Measurements from ENCODE around the gene GCLC. TPM values are rescaled to one million over a fixed set of nuclear protein-coding genes. Genes with fewer than 3 reads are reported as not detected.
A peak's percentile ranks its signal among the peaks of the same experiment; 100 is the strongest.

Gene GCLC
- total RNA-seq, 1 experiment from 2014 or later: 4.9 TPM

DNA sequence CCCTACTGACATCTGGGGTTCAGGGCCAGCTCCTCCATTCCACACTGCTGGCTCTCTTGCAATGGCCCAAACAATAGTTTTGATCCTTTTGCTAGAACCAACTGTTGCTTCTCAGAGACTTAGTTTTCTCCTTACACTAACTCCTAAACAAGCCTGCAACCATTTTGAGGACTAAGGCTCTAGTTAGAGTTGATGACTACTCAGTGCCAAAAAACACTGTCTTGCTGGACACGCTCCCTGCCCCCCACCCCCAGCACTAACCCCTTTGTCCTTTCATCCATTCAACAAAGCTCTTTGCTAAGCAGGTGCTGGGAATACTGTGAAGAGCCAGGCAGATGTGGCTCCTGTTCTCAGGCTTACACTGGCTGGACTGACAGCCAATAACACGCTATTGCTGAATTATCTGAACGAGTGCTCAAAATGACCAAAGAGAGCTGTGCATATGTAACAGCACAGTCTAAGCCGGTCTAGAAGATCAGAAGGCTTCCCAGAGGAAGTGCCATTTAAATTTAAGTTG lies 17.6 kb downstream of the GCLC start:
- no peak for DNase-seq (ENCODE audit: low read depth)

DNA sequence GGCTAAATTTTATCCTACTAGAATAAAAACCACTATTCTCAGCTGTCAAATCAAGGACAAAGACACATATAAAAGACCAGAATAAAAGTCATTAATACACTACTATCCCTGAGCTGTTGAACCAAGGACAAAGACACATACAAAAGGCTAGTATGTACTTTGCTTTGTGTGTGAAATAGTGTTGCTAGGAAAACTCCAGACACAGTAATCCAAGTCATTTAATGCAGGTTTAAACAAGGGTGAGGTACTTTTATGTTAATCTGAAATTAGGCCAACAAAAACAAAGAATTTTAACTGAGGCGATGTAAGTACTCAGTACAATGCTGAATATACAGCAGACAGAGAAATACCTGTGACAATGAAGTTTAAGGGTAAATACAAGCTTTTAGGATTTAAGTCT lies 18.9 kb downstream of the GCLC start:
- no peak for DNase-seq (ENCODE audit: low read depth)

DNA sequence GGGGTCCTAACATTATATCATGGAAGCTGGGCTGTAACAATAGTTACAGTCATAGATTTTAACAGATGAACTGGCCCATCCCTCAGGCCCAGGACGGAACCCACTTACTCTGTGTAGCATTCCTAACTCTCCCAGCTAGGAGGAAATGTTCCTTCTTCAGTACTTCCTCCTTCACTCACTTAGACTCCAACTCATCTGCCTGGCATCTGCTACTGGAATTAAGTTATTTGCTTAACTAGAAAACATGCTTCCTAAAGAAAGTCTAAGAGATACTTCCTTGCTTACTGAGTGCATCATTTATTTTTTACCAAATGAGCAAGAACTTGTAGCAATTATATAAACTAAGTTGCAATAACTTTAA lies 20.5 kb downstream of the GCLC start:
- peak; percentile 39 for DNase-seq (ENCODE audit: low read depth)

DNA sequence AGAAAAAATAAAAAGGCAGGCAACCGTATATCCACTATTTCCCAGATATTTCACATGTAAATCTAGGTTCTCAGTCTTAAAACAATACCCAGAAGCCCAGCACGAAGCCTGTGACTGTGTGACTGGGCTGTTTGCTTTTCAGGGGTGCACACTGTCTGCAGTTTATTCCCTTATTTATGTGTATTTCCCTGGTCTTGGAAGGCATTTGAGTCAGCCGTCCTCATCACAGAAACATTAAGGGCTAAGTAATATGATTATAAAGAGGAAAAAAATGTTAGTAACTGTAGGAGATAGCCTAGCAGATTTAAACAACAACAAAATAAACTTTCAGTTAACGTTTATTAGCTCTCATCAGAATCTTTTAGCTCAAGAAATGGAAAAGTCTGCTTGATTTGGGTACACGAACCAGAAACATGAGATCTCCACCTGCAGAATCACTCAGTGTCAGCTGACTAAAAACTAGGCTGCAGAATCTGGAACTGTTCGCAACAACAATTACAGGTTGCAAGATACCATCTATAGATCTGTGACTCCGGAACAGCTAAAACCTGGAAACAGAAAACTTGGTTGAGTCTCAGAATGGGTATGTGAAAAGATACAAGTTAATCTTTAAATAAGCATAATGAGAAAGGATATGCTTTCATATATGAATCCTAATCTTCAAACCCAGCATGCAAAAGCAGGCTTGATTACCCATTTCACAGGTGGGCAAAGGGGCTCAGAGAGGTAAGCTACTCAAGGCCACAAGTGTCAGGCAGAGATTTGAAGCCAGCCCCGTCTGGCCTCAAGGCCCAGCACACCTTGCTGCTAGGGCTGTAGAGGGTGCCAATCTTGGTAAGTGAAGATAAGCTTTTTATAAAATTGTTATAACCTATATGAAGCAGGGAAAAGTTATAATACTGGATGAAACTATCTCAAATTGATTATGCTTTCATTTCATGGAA lies 21.1 kb downstream of the GCLC start:
- no peak for DNase-seq (ENCODE audit: low read depth)

DNA sequence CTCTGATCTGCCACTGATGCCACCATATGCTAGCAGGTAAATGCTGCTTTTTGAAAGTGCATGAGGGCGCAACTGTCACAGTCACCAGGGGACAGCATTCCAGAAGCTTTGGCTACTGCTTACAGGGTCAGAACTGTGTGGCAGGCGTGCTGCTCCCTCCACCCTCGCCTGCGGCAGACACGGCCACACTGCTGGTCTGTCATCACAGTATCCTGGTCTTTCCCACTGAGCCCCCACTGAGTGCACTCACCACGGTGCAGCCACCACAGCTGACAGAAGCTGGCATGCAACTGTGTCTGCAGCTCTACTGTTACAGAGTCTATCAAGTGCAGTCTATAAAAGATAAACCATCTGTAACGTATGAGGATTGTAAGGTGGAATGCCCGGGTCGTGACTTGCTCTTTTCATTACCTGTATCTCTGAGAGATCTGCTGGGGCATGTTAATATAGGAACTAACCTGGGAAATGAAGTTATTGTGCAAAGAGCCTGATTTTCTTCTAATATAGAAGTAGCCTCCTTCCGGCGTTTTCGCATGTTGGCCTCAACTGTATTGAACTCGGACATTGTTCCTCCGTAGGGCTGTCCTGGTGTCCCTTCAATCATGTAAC lies 24.5 kb downstream of the GCLC start:
- no peak for DNase-seq (ENCODE audit: low read depth)

DNA sequence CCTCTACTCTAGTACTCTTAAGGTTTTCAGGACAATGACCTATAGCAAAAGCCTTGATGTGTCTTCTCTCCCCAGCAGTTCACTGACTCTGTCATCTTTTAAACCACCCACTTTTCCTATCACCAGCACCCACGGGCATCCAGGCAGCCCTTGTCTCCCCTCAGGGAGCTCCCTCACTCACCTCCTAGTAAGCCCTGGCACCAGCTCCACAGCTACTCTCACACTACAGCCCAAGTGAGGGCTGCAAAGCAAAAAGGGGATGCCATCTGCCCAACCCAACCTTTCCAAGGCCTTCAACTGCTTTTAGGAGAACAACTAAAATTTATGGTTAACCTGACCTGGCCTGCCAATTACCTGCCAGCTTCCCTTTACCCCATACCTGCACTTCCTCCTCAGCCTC lies 26.0 kb downstream of the GCLC start:
- no peak for DNase-seq (ENCODE audit: low read depth)

DNA sequence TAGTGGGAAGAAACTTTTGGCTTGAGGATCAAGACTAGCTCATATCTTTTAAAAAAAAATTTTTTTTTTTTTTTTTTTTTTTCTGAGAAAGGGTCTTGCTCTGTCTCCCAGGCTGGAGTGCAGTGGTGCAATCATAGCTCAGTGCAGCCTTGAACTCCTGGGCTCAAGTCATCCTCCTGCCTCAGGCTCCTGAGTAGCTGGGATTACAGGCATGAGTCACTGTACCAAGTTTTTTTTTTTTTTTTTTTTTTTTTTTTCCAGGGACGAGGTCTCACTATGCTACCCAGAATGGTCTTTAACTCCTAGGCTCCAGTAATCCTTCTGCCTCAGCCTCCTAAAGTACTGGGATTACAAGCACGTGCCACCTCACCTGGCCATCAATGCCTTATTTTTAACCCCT lies 27.9 kb downstream of the GCLC start:
- no peak for DNase-seq (ENCODE audit: low read depth)

DNA sequence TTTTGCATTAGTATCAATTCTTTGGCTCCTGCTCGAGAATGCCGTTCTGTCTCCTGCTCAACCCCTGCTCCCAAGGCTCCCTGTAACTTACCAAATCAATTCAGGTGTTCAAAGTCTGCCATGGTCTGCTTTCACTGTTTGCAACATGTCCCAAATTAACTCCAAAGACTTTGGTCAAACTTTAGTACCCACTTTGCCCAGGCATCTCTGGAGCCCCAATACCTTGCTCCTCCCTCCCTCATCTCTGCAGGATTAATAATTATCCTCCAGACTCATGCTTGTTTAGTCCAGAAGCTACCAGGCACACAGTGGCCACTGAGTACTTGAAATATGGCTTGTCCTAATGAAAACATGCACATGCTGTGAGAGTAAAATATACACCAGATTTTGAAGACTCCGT lies 30.2 kb downstream of the GCLC start:
- no peak for DNase-seq (ENCODE audit: low read depth)

DNA sequence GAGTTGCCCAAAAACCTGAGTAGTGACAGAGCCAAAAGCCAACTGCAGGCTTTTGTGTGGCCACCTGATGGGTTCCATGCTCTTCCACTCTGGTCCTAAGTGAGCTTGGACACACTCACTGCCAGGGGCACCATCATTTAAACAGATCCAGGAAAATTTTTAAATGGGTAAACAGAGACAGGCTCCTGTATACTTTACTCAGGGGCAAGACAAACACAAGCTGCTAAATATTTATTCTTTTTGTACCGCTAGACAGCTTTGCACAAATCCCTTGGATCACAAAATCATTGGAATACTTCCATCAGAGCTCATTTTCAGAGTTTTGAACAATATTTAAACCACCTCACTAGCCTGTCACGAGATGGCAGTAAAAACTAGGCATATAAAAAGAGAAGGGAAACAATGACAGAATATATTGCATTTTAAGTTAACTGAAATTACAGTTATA lies 31.4 kb downstream of the GCLC start:
- no peak for DNase-seq (ENCODE audit: low read depth)

DNA sequence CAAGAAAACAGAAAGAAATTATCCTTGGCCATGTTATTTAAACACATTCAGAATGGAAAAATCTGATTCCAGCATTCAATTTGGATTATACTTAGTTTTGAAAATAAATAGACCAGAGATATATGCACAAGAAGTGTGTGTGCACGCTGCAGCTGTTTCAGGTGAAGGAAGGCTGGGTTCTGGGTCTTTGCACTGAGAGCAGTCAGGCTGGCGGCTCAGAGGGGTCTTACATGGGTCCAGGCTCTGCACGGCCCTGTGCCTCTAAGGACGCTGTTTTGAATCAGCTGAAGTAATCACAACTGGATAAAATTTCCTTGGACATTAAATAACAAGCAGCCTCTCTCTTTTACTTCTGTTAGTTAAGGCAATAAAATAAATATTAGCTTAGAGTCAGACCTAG lies 31.8 kb downstream of the GCLC start:
- no peak for DNase-seq (ENCODE audit: low read depth)

DNA sequence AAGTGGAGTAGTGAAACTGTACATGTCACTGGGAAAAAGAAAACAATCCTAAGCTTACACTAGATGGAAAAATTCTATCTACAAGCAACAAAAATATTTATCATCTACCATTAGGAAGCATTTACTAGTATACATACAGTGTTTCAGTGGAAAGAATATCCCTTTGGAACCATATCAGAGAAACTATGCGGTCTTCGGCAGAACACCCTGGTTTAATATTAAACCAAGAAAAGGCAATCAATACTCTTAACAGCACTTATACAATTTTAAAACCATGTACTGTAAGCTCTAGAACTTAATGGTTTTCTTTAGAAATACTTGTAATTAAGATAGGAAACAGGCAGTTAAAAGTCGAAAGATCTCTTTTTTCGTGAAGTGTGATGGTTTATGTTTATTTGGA lies 32.3 kb downstream of the GCLC start:
- no peak for DNase-seq (ENCODE audit: low read depth)

DNA sequence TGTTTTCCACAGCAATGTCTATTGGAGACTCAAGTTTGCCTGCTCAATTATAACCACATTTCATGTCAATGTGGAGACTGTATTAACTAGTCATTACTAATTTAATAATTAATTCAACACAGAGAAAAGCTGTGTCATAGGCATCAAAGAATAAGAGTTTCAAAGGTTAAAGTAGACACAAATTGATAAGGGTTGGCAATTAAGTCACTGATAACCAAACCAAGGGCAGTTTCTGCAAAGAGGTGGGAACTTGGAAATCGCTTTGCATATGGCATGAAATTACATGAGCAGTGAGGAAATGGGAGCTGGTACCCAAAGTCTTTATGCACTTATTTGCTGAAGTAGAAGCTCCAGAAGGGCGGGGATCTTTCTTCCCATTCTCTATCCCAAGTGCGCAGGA lies 34.2 kb downstream of the GCLC start:
- DNase-seq (ENCODE audit: low read depth): no peak

DNA sequence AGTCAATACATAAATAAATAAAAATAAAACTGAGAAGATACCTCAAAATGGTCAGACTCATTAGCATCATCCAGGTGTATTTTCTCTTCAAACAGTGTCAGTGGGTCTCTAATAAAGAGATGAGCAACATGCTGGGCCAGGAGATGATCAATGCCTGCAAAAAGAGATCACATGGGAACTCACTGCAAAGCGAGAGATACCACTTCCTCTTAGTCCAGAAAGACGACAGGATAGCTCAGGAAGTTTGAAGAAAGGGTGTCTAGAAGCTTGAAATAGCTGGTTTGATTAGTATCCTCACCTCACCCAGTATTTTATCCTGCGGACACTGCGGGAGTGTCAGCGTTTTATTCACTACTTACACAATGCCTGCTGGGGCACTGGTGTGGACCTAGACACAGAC lies 38.0 kb downstream of the GCLC start:
- no peak for DNase-seq (ENCODE audit: low read depth)

DNA sequence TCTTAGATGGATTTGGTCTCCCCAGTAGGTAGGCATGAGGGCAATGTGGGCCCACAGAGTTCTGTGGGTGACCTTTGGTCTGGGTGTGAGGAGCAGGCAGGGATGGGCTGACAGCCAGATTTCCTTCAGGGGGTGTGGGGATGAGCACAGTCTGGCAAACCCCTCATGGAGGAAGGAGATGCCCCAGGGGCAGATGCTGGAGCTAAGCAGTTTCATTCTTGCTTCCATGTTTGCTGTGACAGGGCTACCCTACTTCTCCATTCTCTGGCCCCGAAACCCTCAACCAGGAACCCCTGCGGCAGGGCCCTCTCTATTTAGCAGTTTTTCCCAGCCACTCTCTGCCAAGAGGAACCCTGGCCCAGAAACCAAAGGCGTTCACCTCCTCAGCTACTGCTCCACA lies 40.4 kb downstream of the GCLC start:
- DNase-seq (ENCODE audit: low read depth): no peak

DNA sequence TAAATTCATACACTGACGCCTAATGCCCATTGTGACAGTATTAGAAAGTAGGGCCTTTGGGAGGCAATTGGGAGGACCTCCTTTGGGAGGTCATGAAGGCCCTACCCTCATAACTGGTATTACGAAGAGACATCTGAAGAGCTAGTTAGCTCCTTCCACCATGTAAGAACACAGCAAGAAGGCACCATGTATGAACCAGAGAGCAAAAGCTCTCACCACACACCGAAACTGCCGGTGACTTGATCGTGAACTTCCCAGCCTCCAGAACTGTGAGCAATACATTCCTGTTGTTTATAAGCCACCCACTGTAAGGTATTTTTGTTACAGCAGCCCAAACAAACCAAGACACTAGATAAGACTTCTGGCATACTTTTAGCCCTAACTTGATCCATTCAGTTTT lies 41.8 kb downstream of the GCLC start:
- DNase-seq (ENCODE audit: low read depth): no peak

DNA sequence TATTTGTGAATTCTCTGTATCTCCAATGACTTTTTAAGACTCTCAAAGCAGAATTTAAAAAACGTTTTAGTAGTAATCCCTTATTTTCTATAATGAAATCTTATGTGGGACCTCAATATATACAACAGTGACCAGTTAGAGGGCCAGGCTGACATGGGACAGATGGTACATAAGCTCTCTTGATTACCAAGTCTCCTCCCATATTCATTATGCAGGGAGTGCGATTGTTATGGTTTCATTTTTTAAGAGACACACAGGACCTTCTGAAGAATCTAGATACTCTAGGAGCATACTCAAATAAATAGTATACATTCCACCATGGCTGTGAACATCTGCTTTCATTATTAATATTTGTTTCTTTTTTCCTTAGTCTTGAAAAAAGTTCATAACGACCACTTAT lies 43.5 kb downstream of the GCLC start:
- DNase-seq (ENCODE audit: low read depth): no peak

DNA sequence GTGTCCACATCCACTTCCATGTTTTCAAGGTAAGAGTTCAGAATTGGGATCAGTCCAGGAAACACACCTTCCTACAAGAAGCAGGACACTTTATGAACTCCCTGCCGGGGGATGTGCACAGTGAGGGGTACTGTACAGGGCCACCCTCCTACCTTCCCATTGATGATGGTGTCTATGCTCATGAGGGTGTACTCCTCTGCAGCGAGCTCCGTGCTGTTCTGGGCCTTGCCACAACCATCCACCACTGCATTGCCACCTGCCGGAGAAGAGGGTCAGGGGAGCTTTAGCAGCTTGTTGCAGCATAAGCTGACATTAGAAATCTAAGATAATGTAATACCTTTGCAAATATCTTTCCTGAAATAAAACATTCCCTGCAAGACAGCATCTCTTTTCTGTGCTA lies 44.8 kb downstream of the GCLC start:
- no peak for DNase-seq (ENCODE audit: low read depth)

DNA sequence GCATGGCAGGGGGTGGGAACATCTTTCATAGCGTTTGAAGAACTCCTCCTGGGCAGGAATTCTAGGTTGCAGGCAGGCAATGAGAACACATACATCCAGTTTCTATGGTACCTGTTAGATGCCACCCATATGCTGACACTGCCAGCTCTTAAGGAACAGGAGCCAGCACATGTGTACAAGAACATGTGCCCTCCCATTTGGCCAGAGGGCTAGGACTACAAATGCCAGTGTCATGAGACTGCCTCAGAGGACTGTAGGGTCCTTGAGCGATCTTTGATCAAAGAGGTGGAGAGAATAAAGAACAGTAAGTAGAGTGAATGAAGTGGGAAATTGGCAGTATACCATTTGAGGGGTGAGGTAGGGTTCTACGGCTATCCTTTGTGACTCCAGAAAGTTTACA lies 45.8 kb downstream of the GCLC start:
- no peak for DNase-seq (ENCODE audit: low read depth)

DNA sequence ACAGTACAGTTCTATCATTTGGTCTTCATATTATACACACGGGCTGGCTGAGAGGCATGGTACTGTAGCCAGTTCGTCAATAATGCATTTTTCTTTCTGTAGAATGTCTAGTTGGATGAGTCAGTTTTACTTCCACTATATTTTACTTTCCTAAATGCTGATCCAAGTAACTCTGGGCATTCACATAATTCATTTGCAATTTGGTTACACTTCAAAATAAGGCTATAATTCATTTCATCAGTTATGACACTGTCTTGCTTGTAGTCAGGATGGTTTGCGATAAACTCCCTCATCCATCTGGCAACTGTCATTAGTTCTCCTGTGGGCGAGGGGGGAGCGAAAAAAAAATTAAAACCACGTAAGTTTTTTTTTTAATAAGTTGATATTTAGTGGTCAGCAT lies 46.3 kb downstream of the GCLC start:
- DNase-seq (ENCODE audit: low read depth): no peak

DNA sequence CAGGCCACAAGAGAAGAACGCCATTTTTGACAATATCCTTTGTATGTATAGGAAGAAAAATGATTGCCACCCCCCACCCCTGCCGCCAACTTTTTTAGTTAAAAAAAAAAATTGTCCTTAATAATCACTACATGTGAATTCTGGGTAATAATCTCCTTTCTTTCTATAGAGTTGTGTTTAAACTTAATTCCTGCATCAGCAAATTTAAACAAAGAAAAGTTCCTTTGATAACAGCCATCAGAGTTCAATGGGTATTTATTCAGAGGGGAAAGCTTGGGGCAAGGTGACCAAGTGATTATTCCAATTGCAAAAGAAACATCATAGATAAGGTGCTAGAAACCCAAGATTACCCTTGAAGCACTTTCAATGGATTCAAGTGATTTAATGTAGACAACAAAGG lies 47.0 kb downstream of the GCLC start:
- DNase-seq (ENCODE audit: low read depth): no peak

DNA sequence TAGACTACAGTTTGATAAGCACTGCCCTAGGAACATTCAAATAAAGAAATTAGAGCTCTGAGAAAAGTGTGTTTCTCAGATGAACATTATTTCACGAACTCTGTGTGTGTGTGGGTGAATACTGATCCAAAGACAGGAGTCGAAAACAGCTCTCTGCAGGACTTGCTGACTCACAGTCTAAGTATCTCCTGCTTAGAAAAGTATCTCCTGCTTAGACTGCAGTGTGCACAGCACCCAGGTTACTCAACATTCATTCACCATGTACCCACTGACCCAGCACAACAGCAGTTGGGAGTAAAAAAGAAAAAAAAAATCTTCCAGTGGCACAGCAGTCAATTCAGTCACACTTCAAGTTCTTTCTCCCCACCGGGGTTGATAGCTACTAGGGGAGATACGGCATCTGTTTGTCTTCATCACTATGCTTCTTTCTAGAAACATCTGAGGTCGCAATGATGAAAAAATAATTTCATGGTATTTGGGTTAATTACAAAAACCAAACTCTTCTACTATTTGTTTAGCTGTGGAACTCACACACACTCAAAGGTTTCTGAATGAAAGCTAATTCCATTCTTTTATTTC lies 48.0 kb downstream of the GCLC start:
- peak; percentile 63 for DNase-seq (ENCODE audit: low read depth)

Measured in LHCN-M2 (cell line).